ENCODE data around the gene XIRP1.

XIRP1 gene

DNA sequence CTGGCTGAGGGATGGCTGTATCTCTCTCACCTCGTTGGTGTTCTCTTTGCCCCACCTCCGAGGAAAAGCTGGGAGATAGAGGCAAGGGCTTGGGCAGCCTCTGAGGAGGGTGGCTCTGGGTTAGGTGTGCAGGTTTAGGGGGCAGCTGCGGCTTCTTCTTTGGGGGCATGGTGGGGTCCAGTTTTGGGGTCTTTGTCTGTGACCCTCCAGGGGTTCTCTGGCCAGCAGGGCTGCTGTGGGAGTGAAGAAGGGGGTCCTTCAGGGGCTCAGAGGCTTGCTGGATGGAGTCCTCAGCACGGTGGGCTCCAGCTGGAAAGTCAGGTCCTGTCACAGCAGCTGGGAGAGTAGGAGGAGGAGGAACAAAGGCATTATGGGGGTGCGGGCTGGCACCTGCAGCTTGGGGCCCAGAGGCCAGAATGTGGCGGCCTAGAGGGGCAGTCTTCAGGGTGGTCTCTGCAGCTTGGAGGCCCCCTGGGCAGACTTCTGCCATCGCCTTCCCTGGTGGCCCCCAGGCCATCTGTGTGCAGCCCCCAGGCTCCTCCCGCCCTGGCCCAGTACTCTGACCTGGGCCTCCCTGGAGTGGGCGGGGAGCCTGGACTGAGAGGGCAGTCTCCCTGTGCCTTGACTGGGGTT is 7.0 kb downstream of the XIRP1 start:
- no peak for TF ChIP-seq GATA2 (IDR thresholded peaks at IDR 0.05; ENCODE audit: low read depth, low read length)
- no peak for TF ChIP-seq GATA3 (IDR thresholded peaks at IDR 0.05; ENCODE audit: low read depth, low read length)

DNA sequence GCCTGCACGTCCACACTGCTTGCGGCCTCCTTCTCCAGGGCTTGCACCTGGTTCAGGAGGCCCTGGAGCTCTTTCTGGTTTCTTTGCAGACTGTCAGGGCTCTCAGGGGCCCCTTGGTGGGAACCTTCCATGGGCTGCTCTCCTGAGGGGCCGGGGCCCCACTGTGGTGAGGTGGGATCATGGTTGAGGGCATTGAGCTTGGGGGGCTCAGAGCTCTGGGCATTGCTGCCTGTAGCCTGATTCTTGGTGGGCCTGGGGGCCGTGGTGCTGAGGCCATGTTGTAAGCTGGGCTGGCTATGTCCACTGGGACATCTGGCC is 7.5 kb downstream of the XIRP1 start:
- TF ChIP-seq GATA2 (IDR thresholded peaks at IDR 0.05; ENCODE audit: low read depth, low read length), result no peak
- TF ChIP-seq GATA3 (IDR thresholded peaks at IDR 0.05; ENCODE audit: low read depth, low read length), result no peak

DNA sequence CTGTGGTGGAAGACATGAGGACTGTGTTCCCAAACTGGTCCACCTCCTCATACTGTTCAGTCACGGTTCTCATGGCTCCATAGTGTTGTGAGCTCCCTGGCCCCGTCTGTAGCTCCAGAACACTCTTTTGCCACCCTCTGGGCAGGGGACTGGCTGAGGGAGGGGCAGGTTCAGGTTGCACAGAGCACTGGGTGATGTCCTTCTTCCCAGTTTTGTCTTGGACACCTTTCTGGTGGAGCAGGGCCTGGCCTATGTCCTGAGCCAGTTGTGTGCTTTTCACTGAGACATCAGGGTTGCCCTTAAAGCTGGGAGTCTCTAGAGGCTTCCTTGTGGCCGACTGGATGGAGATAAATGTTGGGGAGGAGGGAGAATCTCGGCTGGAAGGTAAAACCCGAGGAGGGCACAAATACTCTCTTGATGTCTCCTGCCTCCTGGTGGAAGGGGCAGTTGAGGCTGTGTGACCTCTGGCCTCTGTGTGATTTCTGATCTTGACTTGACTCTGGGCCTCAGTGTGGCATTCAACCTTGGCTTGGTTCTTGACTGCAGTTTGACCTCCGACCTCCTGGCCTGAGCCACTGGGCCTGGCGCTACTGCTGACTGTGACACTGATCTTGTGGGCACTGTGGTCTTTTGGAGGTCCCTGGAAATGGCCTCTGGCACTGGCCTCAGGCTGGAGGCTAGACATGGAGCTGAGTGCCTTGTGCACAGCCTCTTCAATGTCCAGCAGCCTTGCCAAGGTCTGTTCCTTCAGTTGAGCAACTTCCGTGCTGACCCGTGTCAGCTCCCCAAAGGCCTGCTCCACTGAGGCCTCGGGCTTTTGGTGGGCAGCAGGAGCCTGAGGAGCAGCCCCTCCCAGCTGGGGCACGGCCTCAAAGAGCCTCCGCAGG is 8.1 kb downstream of the XIRP1 start:
- TF ChIP-seq GATA3 (IDR thresholded peaks at IDR 0.05; ENCODE audit: low read depth, low read length) (no peak), GATA2 (IDR thresholded peaks at IDR 0.05; ENCODE audit: low read depth, low read length) (no peak)

DNA sequence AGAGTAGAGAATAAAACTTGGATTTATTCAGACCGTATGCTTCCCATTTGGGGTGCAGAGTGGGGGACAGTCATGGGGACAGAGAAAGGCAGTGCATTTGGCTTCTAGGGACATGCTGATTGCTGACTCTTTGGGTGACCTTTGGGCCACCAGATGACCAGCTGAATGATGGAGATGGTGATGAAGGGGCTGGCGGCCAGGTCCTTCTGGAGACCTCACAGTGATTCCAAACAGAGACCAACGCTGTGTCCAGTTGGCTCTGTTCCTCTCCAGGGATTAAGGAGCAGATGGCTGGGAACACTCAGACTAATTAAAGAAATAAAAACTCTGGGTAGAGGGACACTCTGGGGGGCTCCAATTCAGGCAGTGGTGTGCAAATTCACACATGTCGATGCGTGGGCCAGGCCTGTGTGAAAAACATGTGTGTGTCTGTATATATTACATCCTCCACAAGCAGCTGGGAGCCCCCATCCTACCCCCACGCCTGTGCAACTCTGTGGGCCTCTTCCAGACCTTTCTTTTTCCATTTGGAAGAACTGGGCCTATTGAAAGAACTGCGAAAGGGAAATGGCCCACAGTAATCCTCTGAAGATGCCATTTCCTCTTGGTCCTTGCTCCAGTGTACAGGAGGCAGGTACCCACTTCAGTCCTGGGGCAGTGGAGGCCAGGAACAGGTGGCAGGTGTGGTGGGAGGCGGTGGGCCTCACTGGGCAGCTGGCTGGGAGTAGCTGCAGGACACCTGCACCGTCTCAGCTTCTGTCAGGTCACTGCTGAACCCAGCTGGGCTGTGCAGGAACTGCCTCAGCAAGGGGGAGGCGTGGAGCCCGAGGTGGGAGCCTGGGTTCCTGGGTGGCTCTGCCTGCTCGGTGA is 8.9 kb downstream of the XIRP1 start:
- TF ChIP-seq GATA3 (IDR thresholded peaks at IDR 0.05; ENCODE audit: low read depth, low read length) (no peak), GATA2 (IDR thresholded peaks at IDR 0.05; ENCODE audit: low read depth, low read length) (no peak)

DNA sequence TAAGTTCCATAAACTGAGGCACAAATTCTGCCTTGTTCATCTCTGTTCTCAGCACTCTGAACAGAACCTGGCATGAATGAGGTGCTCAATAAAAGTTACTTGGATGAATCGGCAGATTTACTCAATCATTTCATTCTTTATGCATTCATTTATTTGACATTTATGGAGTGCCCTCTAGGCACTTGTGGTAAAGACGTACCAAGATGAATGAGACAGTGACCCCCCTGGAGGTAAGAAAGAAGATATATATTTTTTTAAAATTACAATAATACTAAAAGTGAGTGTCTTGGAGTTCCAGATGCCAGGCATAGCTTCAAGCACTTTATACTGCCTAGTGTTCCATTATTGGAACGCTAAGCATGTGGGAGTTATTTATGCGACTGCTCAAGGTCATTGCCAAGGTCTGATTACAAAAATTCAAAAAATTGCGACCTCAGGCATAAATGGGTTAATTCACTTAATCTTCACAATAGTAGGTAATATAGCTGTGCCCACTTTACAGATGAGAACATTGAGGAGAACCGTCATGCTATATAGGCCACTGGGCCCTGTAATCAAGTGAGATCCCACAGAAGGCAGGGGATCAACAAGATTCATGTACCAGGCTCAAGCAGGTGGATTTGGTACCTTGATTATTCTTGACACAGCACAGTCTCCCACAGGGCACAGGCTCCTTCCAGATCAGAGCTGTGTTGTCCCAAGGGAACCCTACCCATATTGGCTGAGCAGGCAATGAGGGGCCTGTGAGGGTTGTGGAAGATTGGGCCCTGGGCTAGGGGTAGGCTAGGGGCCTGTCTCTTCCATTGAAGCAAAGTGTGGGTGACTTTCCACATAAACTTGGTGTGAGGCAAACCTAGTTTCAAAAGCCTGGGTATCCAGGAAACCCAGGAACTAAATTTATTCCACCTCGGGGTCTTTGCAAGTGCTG is 10.7 kb downstream of the XIRP1 start:
- TF ChIP-seq GATA3 (IDR thresholded peaks at IDR 0.05; ENCODE audit: low read depth, low read length) (no peak), GATA2 (IDR thresholded peaks at IDR 0.05; ENCODE audit: low read depth, low read length) (no peak)

DNA sequence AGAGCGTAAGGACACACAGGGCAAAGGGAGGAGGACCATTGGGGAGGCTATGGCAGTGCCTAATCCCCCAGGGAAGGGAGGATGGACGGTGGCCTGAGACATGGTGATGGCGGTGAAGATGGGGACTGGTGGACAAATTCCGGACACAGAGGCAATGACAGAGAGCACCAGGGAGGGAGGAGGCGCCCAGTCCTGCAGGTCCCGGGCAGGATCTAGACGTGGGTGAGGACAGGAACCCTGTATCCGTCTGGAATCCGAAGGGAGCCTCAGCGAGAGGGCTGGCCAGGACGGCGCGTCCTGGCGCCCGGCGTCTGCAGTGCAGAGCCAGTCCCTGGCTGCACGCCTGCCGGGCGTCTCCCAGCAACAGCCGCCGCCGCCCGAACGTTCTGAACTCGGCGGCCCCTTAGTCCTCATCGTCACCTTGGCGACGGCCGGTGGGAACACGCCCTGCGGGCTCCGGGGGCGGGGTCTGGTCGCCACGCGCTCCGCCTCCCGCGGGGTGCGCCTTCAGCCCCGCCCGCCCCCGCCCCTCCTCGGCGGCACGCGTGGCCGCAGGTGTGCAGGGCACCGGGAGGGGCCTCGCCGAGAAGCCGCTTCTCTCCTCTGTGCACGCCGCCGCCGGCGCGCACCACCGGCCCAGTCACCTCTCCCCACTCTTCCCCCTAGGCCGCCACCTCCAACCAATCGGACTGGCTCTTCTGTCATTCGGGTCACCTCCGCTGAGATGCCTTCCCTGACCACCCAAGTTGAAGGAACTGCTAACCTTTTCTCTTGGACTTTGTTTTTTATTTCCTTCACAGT is 11.6 kb downstream of the XIRP1 start:
- no peak for TF ChIP-seq GATA3 (IDR thresholded peaks at IDR 0.05; ENCODE audit: low read depth, low read length)

DNA sequence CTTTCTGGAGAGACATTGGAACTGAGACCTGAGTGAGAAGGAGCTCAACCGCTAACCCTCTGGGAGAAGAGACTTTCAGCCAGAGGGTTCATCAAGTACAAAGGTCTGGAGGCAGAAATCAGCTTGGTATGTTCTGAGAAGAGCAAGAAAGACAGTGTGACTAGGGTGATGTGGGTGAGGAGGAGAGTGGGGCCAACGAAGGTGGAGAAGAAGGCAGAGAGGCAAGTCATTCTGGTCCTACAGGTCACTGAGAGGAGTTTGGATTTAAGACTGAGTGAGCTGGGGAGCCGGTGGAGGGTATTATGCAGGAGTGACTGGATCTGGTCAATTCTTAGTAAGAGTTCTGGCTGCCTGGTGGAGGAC is 12.2 kb downstream of the XIRP1 start:
- TF ChIP-seq GATA2 (IDR thresholded peaks at IDR 0.05; ENCODE audit: low read depth, low read length) (no peak), GATA3 (IDR thresholded peaks at IDR 0.05; ENCODE audit: low read depth, low read length) (no peak)

DNA sequence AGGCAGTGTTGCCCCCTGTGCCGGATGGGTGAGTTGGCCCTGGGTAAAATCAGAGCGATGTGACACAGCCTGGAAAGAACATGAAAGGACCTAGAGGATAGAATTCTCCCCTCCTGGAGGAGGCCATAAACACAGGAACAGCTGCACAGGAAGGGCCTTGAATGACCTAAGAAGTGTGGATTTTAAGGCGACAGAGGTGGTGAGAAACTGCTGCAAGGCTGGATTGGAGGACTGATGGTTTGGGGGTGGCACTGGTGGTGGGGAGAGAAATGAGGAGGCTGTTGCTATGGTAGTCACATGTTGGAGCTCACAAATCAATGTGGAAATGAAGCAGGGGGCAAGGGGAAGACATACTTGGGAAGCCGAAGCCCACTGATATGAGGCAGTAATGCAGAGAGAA is 13.8 kb downstream of the XIRP1 start:
- no peak for TF ChIP-seq GATA3 (IDR thresholded peaks at IDR 0.05; ENCODE audit: low read depth, low read length)

DNA sequence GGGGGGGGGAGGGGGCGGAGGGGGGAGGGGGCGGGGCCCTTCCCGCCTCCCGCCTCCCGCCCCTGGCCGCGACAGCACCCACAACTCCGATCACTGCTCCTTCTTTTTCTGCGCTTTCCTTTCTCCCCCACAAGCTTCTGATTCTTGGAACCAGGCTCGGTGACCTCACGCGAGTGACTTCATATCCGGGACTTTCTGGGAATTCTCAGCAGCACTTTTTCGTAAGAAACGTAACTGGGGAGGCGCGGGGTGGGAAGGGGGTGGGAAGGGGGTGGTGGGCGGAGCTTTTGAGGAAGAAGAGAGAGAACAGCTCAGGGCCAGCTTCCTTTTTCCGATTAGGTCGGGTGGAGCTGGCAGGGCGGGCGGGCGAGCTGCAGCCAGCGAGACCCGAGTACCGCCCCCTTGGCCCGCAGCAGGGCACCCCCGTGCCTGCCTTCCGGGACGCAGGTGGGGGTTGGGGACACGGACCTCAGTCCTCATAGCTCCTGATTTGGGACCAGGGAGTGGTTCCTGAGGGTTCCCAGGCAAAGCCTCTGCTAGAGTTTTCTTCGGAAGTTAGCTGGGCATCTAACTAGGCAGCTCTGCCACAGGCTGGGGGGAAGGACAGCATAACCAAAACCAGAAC is 14.6 kb downstream of the XIRP1 start:
- TF ChIP-seq GATA2 (IDR thresholded peaks at IDR 0.05; ENCODE audit: low read depth, low read length) (no peak), GATA3 (IDR thresholded peaks at IDR 0.05; ENCODE audit: low read depth, low read length) (no peak)

DNA sequence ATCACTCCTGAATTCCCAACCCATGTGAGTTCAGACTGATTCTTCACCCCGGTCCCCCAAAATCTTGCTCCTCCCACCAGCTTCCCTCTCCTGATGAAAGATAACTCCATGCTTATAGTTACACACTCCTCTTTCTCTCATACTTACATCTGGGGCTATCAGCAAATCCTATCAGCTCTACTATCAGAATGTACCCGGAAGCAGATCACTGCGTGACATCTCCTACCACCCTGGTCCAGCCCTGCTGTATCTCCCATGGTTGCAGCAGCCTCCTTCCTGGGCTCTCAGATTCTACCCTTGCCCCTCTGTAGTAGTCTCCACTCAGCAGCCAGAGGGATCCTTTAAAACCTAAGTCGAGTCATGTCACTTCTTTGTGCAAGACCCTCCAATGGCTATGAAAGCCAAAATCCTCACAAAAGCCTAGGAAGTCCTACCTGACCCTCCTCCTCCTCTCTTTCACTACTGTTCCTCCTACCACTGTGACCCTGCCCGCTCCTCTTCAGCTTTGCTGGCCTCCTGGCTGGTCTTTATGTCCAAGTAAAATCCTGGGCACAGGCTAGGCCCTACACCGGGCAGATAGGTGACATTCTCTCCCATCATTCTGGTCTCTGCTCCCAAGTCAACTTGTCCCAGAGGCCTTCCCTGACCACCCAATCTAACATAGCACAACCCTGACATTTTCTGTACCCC is 16.2 kb downstream of the XIRP1 start:
- TF ChIP-seq GATA2 (IDR thresholded peaks at IDR 0.05; ENCODE audit: low read depth, low read length) (no peak), GATA3 (IDR thresholded peaks at IDR 0.05; ENCODE audit: low read depth, low read length) (no peak)

DNA sequence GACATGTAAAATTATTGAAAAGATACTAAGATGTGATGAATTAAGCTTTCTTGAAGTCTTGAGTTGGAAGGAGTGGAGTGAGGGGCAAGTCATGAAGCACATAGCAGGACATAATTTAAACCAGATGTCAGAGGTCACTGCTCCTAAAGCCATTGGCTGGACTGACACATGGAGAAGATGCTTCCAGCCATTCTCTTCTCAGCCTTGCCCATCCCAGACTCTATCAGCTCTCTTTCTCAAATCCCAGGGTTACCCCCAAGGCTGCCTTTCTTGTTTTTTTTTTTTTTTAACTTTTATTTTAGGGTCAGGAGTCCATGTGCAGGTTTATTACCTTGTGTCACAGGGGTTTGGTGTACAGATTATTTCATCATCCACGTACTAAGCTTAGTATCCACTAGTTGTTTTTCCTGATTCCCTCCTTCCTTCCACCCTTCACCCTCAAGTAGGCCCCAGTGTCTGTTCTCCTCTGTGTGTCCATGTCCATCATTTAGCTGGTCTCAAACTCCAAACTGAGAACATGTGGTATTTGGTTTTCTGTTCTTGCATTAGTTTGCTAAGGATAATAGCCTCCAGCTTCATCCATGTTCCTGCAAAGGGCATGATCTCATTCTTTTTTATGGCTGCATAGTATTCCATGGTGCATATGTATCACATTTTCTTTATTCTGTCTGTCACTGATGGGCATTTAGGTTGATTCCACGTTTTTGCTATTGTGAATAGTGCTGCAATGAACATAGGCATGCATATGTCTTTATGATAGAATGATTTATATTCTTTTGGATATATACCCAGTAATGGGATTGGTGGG is 18.9 kb downstream of the XIRP1 start:
- TF ChIP-seq GATA3 (IDR thresholded peaks at IDR 0.05; ENCODE audit: low read depth, low read length), result no peak
- TF ChIP-seq GATA2 (IDR thresholded peaks at IDR 0.05; ENCODE audit: low read depth, low read length), result no peak
